Osteocyte (in vitro differentiated cells): ENCODE data around the gene KLRD1. TPM values are rescaled to one million over a fixed set of nuclear protein-coding genes. Genes with fewer than 3 reads are reported as not detected.

Experiments
- DNase-seq: peaks from one replicate; pipeline ENCODE4 v3.0.0; 2021; ENCODE audit warnings: mixed read lengths; ENCODE audit not compliant: unreplicated experiment; ENCODE audit errors: extremely low spot score
- H3K27ac Mint-ChIP-seq: one replicate; pipeline ENCODE4 v1.8.0; 2021; ENCODE audit warnings: mild to moderate bottlenecking, mixed read lengths; ENCODE audit not compliant: unreplicated experiment
- H3K27me3 Mint-ChIP-seq: one replicate; pipeline ENCODE4 v1.8.0; 2021; ENCODE audit warnings: mixed read lengths; ENCODE audit not compliant: unreplicated experiment
- H3K36me3 Mint-ChIP-seq: one replicate; pipeline ENCODE4 v1.8.0; 2021; ENCODE audit warnings: mixed read lengths; ENCODE audit not compliant: unreplicated experiment
- H3K4me1 Mint-ChIP-seq: one replicate; pipeline ENCODE4 v1.8.0; 2021; ENCODE audit warnings: mixed read lengths; ENCODE audit not compliant: unreplicated experiment
- H3K4me3 Mint-ChIP-seq: one replicate; pipeline ENCODE4 v1.8.0; 2021; ENCODE audit warnings: mild to moderate bottlenecking, moderate library complexity, mixed read lengths; ENCODE audit not compliant: unreplicated experiment
- H3K9me3 Mint-ChIP-seq: one replicate; pipeline ENCODE4 v1.8.0; 2021; ENCODE audit warnings: mixed read lengths; ENCODE audit not compliant: unreplicated experiment
- long read RNA-seq: library from polyadenylated mRNA; unstranded; transcript quantifications from one replicate; pipeline ENCODE4 v2.0.0, GENCODE V29; 2021
- total RNA-seq: library from RNA; stranded (reverse); gene quantifications from 2 replicates; pipeline ENCODE4 v1.2.1, GENCODE V29; 2021
- TF ChIP-seq, protein P1 (sequence below): fragments of 200-600 bp; sonication (generic); IDR thresholded peaks from 2 replicates; pipeline ENCODE4 v1.5.0; 2021; ENCODE audit warnings: antibody characterized with exemption, mild to moderate bottlenecking, moderate library complexity

Gene KLRD1, protein sequence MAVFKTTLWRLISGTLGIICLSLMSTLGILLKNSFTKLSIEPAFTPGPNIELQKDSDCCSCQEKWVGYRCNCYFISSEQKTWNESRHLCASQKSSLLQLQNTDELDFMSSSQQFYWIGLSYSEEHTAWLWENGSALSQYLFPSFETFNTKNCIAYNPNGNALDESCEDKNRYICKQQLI
- 0.03 and 0.37 TPM in 2 replicates for total RNA-seq
- long read RNA-seq: 0 reads

DNA sequence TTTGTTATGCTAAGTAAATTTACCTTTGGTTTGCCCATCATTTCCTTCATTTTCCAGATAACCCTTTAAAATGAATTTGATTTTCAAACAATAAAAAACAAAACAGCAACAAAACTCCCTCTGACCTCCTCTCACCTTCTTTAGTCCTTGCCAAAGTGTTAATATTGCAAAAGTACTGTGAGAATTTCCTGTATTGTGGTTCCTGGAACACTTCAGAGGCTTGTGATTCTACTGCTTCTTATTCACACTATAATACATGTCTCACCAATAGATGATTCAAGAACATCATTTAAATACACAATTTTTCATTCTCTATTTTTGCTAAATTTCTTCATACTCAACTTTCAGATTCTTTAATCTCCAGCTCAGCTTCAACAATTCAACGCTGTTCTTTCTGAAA is at the start of gene KLRD1:
Gene KLRD1 (plus strand): TSS at position 241 of the 400 bp plus-strand sequence. CDS start 208 bp downstream, outside the sequence.
- no peak for DNase-seq

DNA sequence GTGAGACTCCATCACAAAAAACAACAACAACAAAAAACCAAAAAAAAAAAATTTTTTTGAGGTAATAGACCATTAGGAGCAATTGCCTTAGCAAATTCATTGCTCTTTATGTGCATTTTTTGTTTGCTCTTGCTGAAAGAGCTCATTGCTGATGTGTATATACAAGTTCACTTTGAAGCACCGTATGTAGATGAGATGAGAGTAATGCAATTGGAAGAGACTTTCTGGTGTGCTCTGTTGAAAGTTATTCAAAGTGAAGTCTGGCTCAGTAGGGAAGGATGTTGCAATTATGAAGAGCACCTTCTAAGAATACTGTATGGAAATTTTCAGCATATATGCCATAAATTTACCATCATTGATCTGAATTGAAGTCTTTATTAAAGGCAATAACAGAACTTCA is 46.7 kb upstream of the KLRD1 start:
- no peak for DNase-seq
- TF ChIP-seq, protein P1, sequence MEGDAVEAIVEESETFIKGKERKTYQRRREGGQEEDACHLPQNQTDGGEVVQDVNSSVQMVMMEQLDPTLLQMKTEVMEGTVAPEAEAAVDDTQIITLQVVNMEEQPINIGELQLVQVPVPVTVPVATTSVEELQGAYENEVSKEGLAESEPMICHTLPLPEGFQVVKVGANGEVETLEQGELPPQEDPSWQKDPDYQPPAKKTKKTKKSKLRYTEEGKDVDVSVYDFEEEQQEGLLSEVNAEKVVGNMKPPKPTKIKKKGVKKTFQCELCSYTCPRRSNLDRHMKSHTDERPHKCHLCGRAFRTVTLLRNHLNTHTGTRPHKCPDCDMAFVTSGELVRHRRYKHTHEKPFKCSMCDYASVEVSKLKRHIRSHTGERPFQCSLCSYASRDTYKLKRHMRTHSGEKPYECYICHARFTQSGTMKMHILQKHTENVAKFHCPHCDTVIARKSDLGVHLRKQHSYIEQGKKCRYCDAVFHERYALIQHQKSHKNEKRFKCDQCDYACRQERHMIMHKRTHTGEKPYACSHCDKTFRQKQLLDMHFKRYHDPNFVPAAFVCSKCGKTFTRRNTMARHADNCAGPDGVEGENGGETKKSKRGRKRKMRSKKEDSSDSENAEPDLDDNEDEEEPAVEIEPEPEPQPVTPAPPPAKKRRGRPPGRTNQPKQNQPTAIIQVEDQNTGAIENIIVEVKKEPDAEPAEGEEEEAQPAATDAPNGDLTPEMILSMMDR: no peak
- Mint-ChIP-seq H3K36me3 (no peaks in the 10 kb centered on the region), H3K27me3 (peaks cover 37% of the 10 kb centered on the region), H3K27ac (no peak overlapping the region), H3K4me3 (no peak overlapping the region), H3K4me1 (no peaks in the 10 kb centered on the region), H3K9me3 (peaks cover 3% of the 10 kb centered on the region)

More for the DNA sequence above, at the start of gene KLRD1:
- Mint-ChIP-seq H3K9me3 (no peaks in the 10 kb centered on the region), H3K27ac (no peak within 1 kb of the TSS), H3K4me1 (peaks cover 8% of the 10 kb centered on the region), H3K4me3 (no peak within 1 kb of the TSS), H3K27me3 (peaks cover 16% of the 10 kb centered on the region), H3K36me3 (no peaks in the 10 kb centered on the region)
- TF ChIP-seq, protein P1: no peak

DNA sequence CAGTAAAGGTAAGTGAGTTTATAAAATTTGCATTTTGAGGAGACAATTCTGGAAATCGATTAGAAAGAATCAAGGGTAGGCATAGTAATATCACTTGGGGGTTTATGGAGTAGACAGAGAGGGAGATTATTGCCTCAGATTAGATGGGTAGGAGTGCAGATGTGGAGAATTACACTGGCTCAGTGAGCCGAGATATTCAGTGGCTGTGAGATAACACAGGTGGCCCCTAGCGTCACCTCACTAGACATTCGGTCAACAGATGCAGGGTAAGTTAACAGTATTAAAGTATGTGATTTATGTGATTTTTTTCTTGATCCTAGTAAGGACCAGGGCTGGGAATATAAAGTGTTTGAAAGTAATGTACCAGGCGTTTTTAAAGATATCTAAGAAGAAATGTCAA is 39.6 kb upstream of the KLRD1 start:
- DNase-seq: no peak
- H3K36me3 Mint-ChIP-seq: no peaks in the 10 kb centered on the region
- H3K9me3 Mint-ChIP-seq: no peaks in the 10 kb centered on the region
- TF ChIP-seq, protein P1: no peak
- H3K4me3 Mint-ChIP-seq: no peak overlapping the region
- no peak overlapping the region for H3K27ac Mint-ChIP-seq
- no peaks in the 10 kb centered on the region for H3K4me1 Mint-ChIP-seq
- peaks cover 31% of the 10 kb centered on the region for H3K27me3 Mint-ChIP-seq

DNA sequence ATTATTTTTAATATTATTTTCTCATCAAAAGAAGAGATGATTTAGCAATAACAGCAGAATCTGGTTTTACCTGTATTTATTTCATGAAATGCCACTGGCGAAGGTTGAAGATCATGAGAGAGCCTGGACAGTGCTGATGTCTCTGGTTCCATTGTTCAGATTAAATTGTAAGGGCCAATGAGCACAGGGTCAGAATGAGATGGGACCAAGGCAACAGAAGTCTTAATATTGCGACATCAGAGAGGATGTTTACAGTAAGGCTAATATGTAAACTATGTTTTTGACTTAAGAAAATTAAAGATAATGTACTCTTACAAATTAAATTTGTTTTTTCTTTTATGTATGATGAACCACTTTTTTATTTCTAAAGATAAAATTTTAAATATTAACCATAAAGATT is 35.2 kb upstream of the KLRD1 start:
- TF ChIP-seq, protein P1: no peak
- H3K9me3 Mint-ChIP-seq: peaks cover 3% of the 10 kb centered on the region
- no peaks in the 10 kb centered on the region for H3K36me3 Mint-ChIP-seq
- no peak for DNase-seq
- H3K27me3 Mint-ChIP-seq: peaks cover 38% of the 10 kb centered on the region
- no peak overlapping the region for H3K27ac Mint-ChIP-seq
- H3K4me1 Mint-ChIP-seq: no peaks in the 10 kb centered on the region
- H3K4me3 Mint-ChIP-seq: no peak overlapping the region

DNA sequence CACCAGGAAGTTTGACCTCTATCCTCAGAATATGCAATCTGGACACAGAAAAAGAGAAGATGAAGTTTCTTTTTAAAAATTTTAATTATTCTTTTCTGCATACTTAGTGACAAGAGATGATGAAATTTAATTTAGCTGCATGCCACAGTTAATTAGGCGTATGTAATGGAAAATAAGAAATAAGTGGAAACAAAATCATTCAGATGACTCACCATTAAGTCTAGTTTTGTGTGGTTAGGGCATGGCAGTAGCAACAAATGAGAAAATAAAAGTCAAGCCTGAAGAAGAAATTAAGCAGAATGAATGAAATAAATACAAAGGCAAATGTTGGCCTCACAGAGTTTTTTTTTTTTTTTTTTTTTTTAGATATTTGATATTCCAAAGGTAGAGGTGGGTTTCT is 30.9 kb upstream of the KLRD1 start:
- Mint-ChIP-seq H3K36me3 (no peaks in the 10 kb centered on the region), H3K27ac (no peak overlapping the region), H3K27me3 (peaks cover 43% of the 10 kb centered on the region), H3K9me3 (peaks cover 3% of the 10 kb centered on the region), H3K4me1 (no peaks in the 10 kb centered on the region), H3K4me3 (no peak overlapping the region)
- DNase-seq: no peak
- TF ChIP-seq, protein P1: no peak
